ENCODE data around the gene LY6G6C.

LY6G6C gene

GRCh38 chr6:31676904-31677303 is 44.6 kb downstream of the LY6G6C start:
- DNase-seq: no peak

- no peak for DNase-seq
Measured at GRCh38 chr6:31676322-31676903, 45.1 kb downstream of the LY6G6C start.

GRCh38 chr6:31669676-31670075 is 51.9 kb downstream of the LY6G6C start, which contains the start of gene LY6G5B:
TSS of gene LY6G5B (plus strand) at chr6:31669976. CDS start at chr6:31670951, 975 bp downstream.
- no peak for DNase-seq

All from stimulated activated CD8-positive, alpha-beta memory T cell treated with anti-CD3 and anti-CD28 coated beads, Interleukin-4, amount 100 ng/mL, for 48 hours (primary cell).